ENCODE results near the gene GPR37.

DNA sequence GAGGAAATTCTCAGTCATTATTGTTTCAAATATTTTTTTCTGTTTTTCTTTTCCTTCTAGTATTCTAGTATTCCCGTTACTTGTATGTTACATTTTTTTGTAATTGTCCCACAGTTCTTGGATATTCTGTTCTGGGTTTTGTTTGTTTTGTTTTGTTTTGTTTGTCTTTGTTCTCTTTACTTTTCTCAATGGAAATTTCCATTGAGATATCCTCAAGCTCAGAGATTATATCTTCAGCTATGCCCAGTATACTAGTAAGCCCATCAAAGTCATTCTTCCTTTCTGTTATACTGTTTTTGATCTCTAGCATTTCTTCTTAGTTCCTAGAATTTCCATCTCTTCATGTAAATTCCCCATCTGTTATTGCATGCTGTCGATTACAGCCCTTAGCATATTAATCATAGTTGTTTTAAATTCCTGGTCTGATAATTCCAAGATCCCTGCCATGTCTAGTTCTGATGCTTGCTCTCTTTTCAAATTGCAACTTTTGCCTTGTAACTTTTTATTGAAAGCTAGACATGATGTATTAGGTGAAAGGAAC, 27.8 kb downstream of the GPR37 start:
- TF ChIP-seq, protein P1, sequence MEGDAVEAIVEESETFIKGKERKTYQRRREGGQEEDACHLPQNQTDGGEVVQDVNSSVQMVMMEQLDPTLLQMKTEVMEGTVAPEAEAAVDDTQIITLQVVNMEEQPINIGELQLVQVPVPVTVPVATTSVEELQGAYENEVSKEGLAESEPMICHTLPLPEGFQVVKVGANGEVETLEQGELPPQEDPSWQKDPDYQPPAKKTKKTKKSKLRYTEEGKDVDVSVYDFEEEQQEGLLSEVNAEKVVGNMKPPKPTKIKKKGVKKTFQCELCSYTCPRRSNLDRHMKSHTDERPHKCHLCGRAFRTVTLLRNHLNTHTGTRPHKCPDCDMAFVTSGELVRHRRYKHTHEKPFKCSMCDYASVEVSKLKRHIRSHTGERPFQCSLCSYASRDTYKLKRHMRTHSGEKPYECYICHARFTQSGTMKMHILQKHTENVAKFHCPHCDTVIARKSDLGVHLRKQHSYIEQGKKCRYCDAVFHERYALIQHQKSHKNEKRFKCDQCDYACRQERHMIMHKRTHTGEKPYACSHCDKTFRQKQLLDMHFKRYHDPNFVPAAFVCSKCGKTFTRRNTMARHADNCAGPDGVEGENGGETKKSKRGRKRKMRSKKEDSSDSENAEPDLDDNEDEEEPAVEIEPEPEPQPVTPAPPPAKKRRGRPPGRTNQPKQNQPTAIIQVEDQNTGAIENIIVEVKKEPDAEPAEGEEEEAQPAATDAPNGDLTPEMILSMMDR (IDR thresholded peaks at IDR 0.05) = no peak
- TF ChIP-seq POLR2AphosphoS5 (IDR thresholded peaks at IDR 0.05) (no peak), POLR2A (IDR thresholded peaks at IDR 0.05) (no peak)

All from prostate gland (tissue), 2 donors.